ENCODE results near the gene KLLN.
"Not testable (repeated sequence)": the region's sequence is repeated elsewhere in the genome, so short reads cannot be mapped to it uniquely, and the experiment has no call there.

GRCh38 chr10:87897957-87898356, 34.6 kb upstream of the KLLN start:
- TF ChIP-seq ZNF138 (CRISPR knock-in tag; IDR thresholded peaks at IDR 0.05; ENCODE audit: low read depth); NR2F6 (IDR thresholded peaks at IDR 0.05); NR2F6 (CRISPR knock-in tag; IDR thresholded peaks at IDR 0.05); NFIC (IDR thresholded peaks at IDR 0.05; ENCODE audit: low read length); MXI1 (IDR thresholded peaks at IDR 0.05; ENCODE audit: borderline replicate concordance, low read depth, low read length); ZBTB33 (CRISPR knock-in tag; IDR thresholded peaks at IDR 0.05): not testable (repeated sequence)

Measured in HepG2 (cell line).